PC-3 (cell line): ENCODE measurements around the gene MID1.

Experiments used
- EZH2 ChIP-seq: fragments of 300-600 bp; sonication (generic); IDR thresholded peaks from one replicate; pipeline ENCODE4 v1.6.1; 2017; ENCODE audit warnings: antibody characterized with exemption, mild to moderate bottlenecking, low read length; ENCODE audit not compliant: unreplicated experiment
- EZH2phosphoT487 ChIP-seq: fragments of 300-600 bp; sonication (generic); IDR thresholded peaks from 2 replicates; pipeline ENCODE4 v1.6.1; 2018; ENCODE audit warnings: mild to moderate bottlenecking, antibody characterized with exemption, low read length, borderline replicate concordance
- TF ChIP-seq, protein P1 (sequence below): fragments of 300-600 bp; sonication (generic); conservative IDR thresholded peaks from 2 replicates; pipeline ENCODE4 v1.5.1; 2017; ENCODE audit warnings: antibody characterized with exemption, low read depth, mild to moderate bottlenecking, low read length

DNA sequence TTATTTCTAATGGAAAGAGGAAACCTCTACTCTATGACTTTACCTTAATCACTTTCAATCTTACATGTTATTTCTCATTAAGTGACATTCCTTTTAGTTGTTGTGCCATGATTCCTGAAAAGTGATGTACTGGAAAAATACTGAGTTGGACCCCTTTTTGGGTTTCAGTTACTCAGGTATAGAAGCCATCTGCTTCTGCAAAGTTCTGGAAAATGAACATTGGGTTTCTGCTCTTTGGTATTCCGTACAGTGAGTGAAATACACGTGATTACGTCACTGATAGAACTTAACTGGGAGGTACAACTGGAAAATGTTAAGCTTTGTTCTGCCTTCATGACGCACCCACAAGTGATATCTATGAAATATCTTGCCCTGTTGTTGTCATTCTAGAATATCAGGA is 114.7 kb downstream of the MID1 start:
- TF ChIP-seq, protein P1, sequence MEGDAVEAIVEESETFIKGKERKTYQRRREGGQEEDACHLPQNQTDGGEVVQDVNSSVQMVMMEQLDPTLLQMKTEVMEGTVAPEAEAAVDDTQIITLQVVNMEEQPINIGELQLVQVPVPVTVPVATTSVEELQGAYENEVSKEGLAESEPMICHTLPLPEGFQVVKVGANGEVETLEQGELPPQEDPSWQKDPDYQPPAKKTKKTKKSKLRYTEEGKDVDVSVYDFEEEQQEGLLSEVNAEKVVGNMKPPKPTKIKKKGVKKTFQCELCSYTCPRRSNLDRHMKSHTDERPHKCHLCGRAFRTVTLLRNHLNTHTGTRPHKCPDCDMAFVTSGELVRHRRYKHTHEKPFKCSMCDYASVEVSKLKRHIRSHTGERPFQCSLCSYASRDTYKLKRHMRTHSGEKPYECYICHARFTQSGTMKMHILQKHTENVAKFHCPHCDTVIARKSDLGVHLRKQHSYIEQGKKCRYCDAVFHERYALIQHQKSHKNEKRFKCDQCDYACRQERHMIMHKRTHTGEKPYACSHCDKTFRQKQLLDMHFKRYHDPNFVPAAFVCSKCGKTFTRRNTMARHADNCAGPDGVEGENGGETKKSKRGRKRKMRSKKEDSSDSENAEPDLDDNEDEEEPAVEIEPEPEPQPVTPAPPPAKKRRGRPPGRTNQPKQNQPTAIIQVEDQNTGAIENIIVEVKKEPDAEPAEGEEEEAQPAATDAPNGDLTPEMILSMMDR: no peak
- TF ChIP-seq EZH2 (no peak), EZH2phosphoT487 (no peak)
